ENCODE data around the gene COL5A2.

COL5A2 gene

DNA sequence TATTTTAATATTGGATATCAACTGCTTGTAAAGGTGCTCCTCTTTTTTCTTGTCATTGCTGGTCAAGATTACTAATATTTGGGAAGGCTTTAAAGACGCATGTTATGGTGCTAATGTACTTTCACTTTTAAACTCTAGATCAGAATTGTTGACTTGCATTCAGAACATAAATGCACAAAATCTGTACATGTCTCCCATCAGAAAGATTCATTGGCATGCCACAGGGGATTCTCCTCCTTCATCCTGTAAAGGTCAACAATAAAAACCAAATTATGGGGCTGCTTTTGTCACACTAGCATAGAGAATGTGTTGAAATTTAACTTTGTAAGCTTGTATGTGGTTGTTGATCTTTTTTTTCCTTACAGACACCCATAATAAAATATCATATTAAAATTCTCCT is 167.2 kb downstream of the COL5A2 start:
- no peak overlapping the region for H3K9ac ChIP-seq (ENCODE audit: low read depth, low read length)
- no peak overlapping the region for H2AFZ ChIP-seq (ENCODE audit: low read depth, low read length)
- TF ChIP-seq EZH2 (IDR thresholded peaks at IDR 0.05; ENCODE audit: borderline replicate concordance, low read depth, low read length, severe bottlenecking) (no peak), CTCF (IDR thresholded peaks at IDR 0.05; ENCODE audit: borderline replicate concordance, extremely low read depth, low read length, poor library complexity, severe bottlenecking) (no peak)
- H3K36me3 ChIP-seq (ENCODE audit: insufficient read depth, low read length) = no peaks in the 10 kb centered on the region
- H3K4me2 ChIP-seq (ENCODE audit: insufficient read depth, low read length) = no peak overlapping the region
- H3K27me3 ChIP-seq (ENCODE audit: insufficient read depth, low read length, poor library complexity) = no peaks in the 10 kb centered on the region
- no peaks in the 10 kb centered on the region for H3K4me1 ChIP-seq (ENCODE audit: insufficient read depth, low read length)
- H3K27ac ChIP-seq (ENCODE audit: low read length) = no peak overlapping the region
- no peak for ATAC-seq (ENCODE audit: insufficient read depth, low read depth)
- no peaks in the 10 kb centered on the region for H3K9me3 ChIP-seq (ENCODE audit: insufficient read depth, low read length, severe bottlenecking)
- DNase-seq = no peak
- no peak overlapping the region for H3K4me3 ChIP-seq (ENCODE audit: low read depth in 1 of 2, low read length in 2 of 2)
- no peaks in the 10 kb centered on the region for H3K79me2 ChIP-seq (ENCODE audit: insufficient read depth, low read length)
- no peaks in the 10 kb centered on the region for H4K20me1 ChIP-seq (ENCODE audit: insufficient read depth, low read length)

- H3K9me3 ChIP-seq (ENCODE audit: insufficient read depth, low read length, severe bottlenecking) = no peaks in the 10 kb centered on the region
- H3K36me3 ChIP-seq (ENCODE audit: insufficient read depth, low read length) = no peaks in the 10 kb centered on the region
- no peak overlapping the region for H3K9ac ChIP-seq (ENCODE audit: low read depth, low read length)
- no peak for TF ChIP-seq EZH2 (IDR thresholded peaks at IDR 0.05; ENCODE audit: borderline replicate concordance, low read depth, low read length, severe bottlenecking)
- no peak for TF ChIP-seq CTCF (IDR thresholded peaks at IDR 0.05; ENCODE audit: borderline replicate concordance, extremely low read depth, low read length, poor library complexity, severe bottlenecking)
- H3K79me2 ChIP-seq (ENCODE audit: insufficient read depth, low read length) = no peaks in the 10 kb centered on the region
- no peaks in the 10 kb centered on the region for H4K20me1 ChIP-seq (ENCODE audit: insufficient read depth, low read length)
- H3K4me3 ChIP-seq (ENCODE audit: low read depth in 1 of 2, low read length in 2 of 2) = no peak overlapping the region
- no peaks in the 10 kb centered on the region for H3K4me1 ChIP-seq (ENCODE audit: insufficient read depth, low read length)
- ATAC-seq (ENCODE audit: insufficient read depth, low read depth) (no peak), DNase-seq (no peak)
- no peak overlapping the region for H2AFZ ChIP-seq (ENCODE audit: low read depth, low read length)
- H3K27me3 ChIP-seq (ENCODE audit: insufficient read depth, low read length, poor library complexity) = no peaks in the 10 kb centered on the region
- no peak overlapping the region for H3K4me2 ChIP-seq (ENCODE audit: insufficient read depth, low read length)
- H3K27ac ChIP-seq (ENCODE audit: low read length) = no peak overlapping the region
Observed at GRCh38 chr2:189010536-189010935, 169.0 kb downstream of the COL5A2 start.

DNA sequence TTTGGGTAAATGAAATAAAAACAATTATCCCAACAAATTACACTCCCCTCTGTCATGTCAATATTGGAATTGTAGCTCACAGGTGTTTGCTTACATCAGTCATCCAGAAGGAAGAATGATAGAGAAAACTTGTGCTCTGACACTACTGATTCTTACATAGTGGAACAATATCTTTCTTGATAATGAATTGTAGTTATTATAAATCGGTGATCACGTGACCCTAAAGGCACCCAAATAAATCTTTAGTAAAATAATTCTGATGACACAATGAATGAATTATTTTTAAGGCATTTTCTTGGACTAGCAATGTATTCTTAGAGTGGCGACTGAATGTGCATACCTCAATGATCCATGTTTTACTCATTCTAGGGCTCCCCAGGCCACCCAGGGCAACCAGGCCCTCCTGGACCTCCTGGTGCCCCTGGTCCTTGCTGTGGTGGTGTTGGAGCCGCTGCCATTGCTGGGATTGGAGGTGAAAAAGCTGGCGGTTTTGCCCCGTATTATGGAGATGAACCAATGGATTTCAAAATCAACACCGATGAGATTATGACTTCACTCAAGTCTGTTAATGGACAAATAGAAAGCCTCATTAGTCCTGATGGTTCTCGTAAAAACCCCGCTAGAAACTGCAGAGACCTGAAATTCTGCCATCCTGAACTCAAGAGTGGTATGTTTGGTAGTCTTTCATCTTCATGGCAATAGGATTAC is 170.9 kb downstream of the COL5A2 start:
- H3K9ac ChIP-seq (ENCODE audit: low read depth, low read length) = no peak overlapping the region
- H4K20me1 ChIP-seq (ENCODE audit: insufficient read depth, low read length) = no peaks in the 10 kb centered on the region
- H3K4me2 ChIP-seq (ENCODE audit: insufficient read depth, low read length) = no peak overlapping the region
- H3K27me3 ChIP-seq (ENCODE audit: insufficient read depth, low read length, poor library complexity) = no peaks in the 10 kb centered on the region
- no peak for DNase-seq
- H2AFZ ChIP-seq (ENCODE audit: low read depth, low read length) = no peak overlapping the region
- H3K36me3 ChIP-seq (ENCODE audit: insufficient read depth, low read length) = no peaks in the 10 kb centered on the region
- H3K4me1 ChIP-seq (ENCODE audit: insufficient read depth, low read length) = no peaks in the 10 kb centered on the region
- TF ChIP-seq CTCF (IDR thresholded peaks at IDR 0.05; ENCODE audit: borderline replicate concordance, extremely low read depth, low read length, poor library complexity, severe bottlenecking) (no peak), EZH2 (IDR thresholded peaks at IDR 0.05; ENCODE audit: borderline replicate concordance, low read depth, low read length, severe bottlenecking) (no peak)
- no peak overlapping the region for H3K4me3 ChIP-seq (ENCODE audit: low read depth in 1 of 2, low read length in 2 of 2)
- no peaks in the 10 kb centered on the region for H3K79me2 ChIP-seq (ENCODE audit: insufficient read depth, low read length)
- H3K9me3 ChIP-seq (ENCODE audit: insufficient read depth, low read length, severe bottlenecking) = no peaks in the 10 kb centered on the region
- no peak for ATAC-seq (ENCODE audit: insufficient read depth, low read depth)
- no peak overlapping the region for H3K27ac ChIP-seq (ENCODE audit: low read length)

Data from DND-41 (cell line).